B cell (primary cell): Measurements from ENCODE around the gene CHCHD6. TPM values are rescaled to one million over a fixed set of nuclear protein-coding genes. Genes with fewer than 3 reads are reported as not detected.

Experiments used
- ATAC-seq: fragments of 200-7000 bp; cut with Tn5 transposase; one replicate; pipeline ENCODE4 v1.10.0; 2021; ENCODE audit warnings: low read depth, mild to moderate bottlenecking, moderate number of reproducible peaks, moderate library complexity
- CTCF ChIA-PET: fragments of 350-600 bp; sonication (Branson Sonifier 250); formaldehyde crosslinking; loops from one replicate; lab custom pipeline; 2021; ENCODE audit warnings: antibody characterized with exemption, inconsistent platforms; lab: Charles Lee
- POLR2A ChIA-PET: fragments of 350-600 bp; sonication (Branson Sonifier 250); formaldehyde crosslinking; loops from one replicate; lab custom pipeline; 2021; ENCODE audit warnings: antibody characterized with exemption; lab: Charles Lee
- DNase-seq: peaks from one replicate; pipeline ENCODE4 v3.0.0; 2013
- H2AFZ ChIP-seq: 2 replicates; pipeline ENCODE4 v1.6.1; 2012; ENCODE audit warnings: mild to moderate bottlenecking, low read depth, low read length; ENCODE audit not compliant: insufficient read depth, poor library complexity, severe bottlenecking
- H3K27ac ChIP-seq, 2 donors: 1 replicate in 1 of 2; 2 replicates in 1 of 2; pipeline ENCODE4 v1.5.1; 2012 to 2013; ENCODE audit warnings: low read length in 2 of 2, mild to moderate bottlenecking in 2 of 2, moderate library complexity in 1 of 2
- H3K27me3 ChIP-seq, 4 experiments: fragments of 200-600 bp in 1 of 4; sonication (generic) in 1 of 4; replicated peaks in 1 of 4; 1 replicate in 2 of 4; 2 replicates in 2 of 4; pipeline versions ENCODE4 v1.6.1 to v1.7.0; 2013 to 2016; ENCODE audit warnings: low read length in 3 of 4, mild to moderate bottlenecking in 2 of 4, mixed read lengths in 1 of 4, moderate library complexity in 1 of 4; ENCODE audit not compliant: insufficient read depth in 4 of 4, control insufficient read depth in 3 of 4; ENCODE audit errors: control extremely low read depth in 1 of 4
- H3K36me3 ChIP-seq, 2 experiments: replicated peaks in 1 of 2; 1 replicate in 1 of 2; 2 replicates in 1 of 2; pipeline versions ENCODE4 v1.6.1 to v1.7.1; 2013; ENCODE audit warnings: low read length in 1 of 2; ENCODE audit not compliant: insufficient read depth in 2 of 2, control insufficient read depth in 1 of 2; ENCODE audit errors: control extremely low read depth in 1 of 2, extremely low read depth in 1 of 2
- H3K4me1 ChIP-seq, 2 donors: fragments of 200-600 bp in 1 of 2; sonication (generic) in 1 of 2; 1 replicate in 1 of 2; 2 replicates in 1 of 2; pipeline versions ENCODE4 v1.5.1 to v1.6.1; 2013 to 2017; ENCODE audit warnings: low read length in 2 of 2; ENCODE audit not compliant: control insufficient read depth in 2 of 2, insufficient read depth in 2 of 2
- H3K4me2 ChIP-seq: replicated peaks from 2 replicates; pipeline ENCODE3; 2012; ENCODE audit warnings: mild to moderate bottlenecking, low read depth, low read length; ENCODE audit not compliant: poor library complexity, severe bottlenecking
- H3K4me3 ChIP-seq, 5 experiments: fragments of 200-600 bp in 1 of 5; sonication (generic) in 1 of 5; 1 replicate in 3 of 5; 2 replicates in 2 of 5; pipeline versions ENCODE4 v1.5.1 to v1.7.0; 2011 to 2016; ENCODE audit warnings: low read length in 4 of 5, mild to moderate bottlenecking in 4 of 5, low read depth in 2 of 5, control low read depth in 1 of 5, moderate library complexity in 1 of 5; ENCODE audit not compliant: insufficient read depth in 1 of 5; ENCODE audit errors: control extremely low read depth in 1 of 5, extremely low read depth in 1 of 5
- H3K79me2 ChIP-seq: fragments of 200-600 bp; sonication (generic); one replicate; pipeline ENCODE4 v1.6.0; 2016; ENCODE audit warnings: low read length; ENCODE audit not compliant: control insufficient read depth, insufficient read depth
- H3K9ac ChIP-seq: fragments of 200-600 bp; sonication (generic); 2 replicates; pipeline ENCODE4 v1.6.1; 2017; ENCODE audit warnings: mild to moderate bottlenecking, low read length, moderate library complexity
- H3K9me3 ChIP-seq, 3 donors: one replicate each; pipeline versions ENCODE4 v1.6.1 to v1.7.1; 2013; ENCODE audit warnings: low read length in 2 of 3; ENCODE audit not compliant: control insufficient read depth in 2 of 3, insufficient read depth in 1 of 3; ENCODE audit errors: control extremely low read depth in 1 of 3
- H4K20me1 ChIP-seq: 2 replicates; pipeline ENCODE4 v1.6.0; 2012; ENCODE audit warnings: mild to moderate bottlenecking, low read length; ENCODE audit not compliant: insufficient read depth, control insufficient read depth, poor library complexity, severe bottlenecking
- H3K27ac Mint-ChIP-seq: one replicate; pipeline ENCODE4 v1.8.0; 2021; ENCODE audit warnings: mixed read lengths
- H3K27me3 Mint-ChIP-seq: one replicate; pipeline ENCODE4 v1.8.0; 2021; ENCODE audit warnings: mixed read lengths
- H3K4me1 Mint-ChIP-seq: one replicate; pipeline ENCODE4 v1.8.0; 2021; ENCODE audit warnings: mixed read lengths
- H3K4me3 Mint-ChIP-seq: one replicate; pipeline ENCODE4 v1.8.0; 2021; ENCODE audit warnings: mixed read lengths
- H3K9me3 Mint-ChIP-seq: one replicate; pipeline ENCODE4 v1.8.0; 2022; ENCODE audit warnings: mixed read lengths; ENCODE audit not compliant: insufficient read depth
- EZH2 ChIP-seq: IDR thresholded peaks from 2 replicates; pipeline ENCODE4 v1.6.1; 2012; ENCODE audit warnings: borderline replicate concordance, low read depth, mild to moderate bottlenecking, moderate library complexity, low read length; ENCODE audit not compliant: insufficient read depth, poor library complexity, severe bottlenecking
- WGBS: methylation state at CpG from one replicate; pipeline ENCODE4 v1.1.5; 2013; ENCODE audit warnings: missing lambda C conversion rate; ENCODE audit not compliant: insufficient coverage; 5-methylcytosine and 5-hydroxymethylcytosine counted together
- intact Hi-C: fragments of 100-400 bp; cut with micrococcal nuclease; formaldehyde crosslinking; loops from one replicate; pipeline ENCODE4 v1.10.0; 2022
- polyA plus RNA-seq: library from polyadenylated mRNA; depleted of rRNA; stranded (reverse); fragments of >200 nt; gene quantifications from 2 replicates; pipeline ENCODE4 v1.2.3, GENCODE V29; 2012
- total RNA-seq, 2 donors: library from RNA; stranded (reverse); fragments of 120-200 nt in 1 of 2; gene quantifications; 1 replicate in 1 of 2; 2 replicates in 1 of 2; pipeline versions ENCODE4 v1.2.3 to v1.2.4, GENCODE V29; 2013 to 2022
- TF ChIP-seq, protein P1 (sequence below): fragments of 200-600 bp; IDR thresholded peaks from one replicate; pipeline ENCODE4 v1.8.0; 2022; ENCODE audit warnings: antibody characterized with exemption, mild to moderate bottlenecking

The CHCHD6 gene
- total and polyA plus RNA-seq, 2 donors (not counting 1 experiment from before 2014, with no cell fraction given) = 8.0 to 13.5 TPM

DNA sequence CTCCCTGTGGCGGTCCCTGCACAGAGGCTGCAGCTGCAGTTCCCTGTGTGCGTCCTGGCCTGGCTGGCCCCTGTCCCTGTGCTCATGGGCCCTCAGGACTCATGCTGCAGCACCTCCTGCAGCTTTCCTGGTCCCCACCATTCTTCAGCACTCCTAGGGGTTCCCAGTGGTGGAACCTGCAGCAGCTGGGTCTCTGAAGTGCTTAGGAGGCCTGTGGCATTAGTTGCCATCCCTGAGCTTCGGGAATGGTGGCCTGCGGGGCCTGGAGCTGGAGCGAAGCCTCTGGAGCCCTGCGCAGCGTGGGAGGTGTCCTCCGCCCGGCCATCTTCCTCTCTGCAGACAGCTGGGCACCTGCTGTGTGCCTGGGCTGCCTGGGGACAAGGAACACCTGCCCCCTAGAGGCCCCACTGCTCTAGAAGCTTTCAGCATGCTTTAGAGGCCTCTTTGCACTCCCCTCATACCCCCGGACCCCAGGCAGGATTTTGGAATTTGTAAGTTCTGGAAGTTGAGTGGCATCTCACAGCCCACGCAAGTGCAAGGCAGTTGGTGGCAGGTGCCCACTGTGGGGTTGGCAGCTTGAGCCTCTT is 292.0 kb downstream of the CHCHD6 start:
- Mint-ChIP-seq H3K4me1 (peaks cover 11% of the 10 kb centered on the region), H3K9me3 (no peaks in the 10 kb centered on the region), H3K4me3 (no peak overlapping the region), H3K27me3 (no peaks in the 10 kb centered on the region), H3K27ac (no peak overlapping the region)
- Histone ChIP-seq H2AFZ (no peak overlapping the region), H3K4me1 (peaks cover 0 to 11% of the 10 kb centered on the region in 2 donors), H3K36me3 (no peaks in the 10 kb centered on the region), H3K79me2 (no peaks in the 10 kb centered on the region), H3K9me3 (no peaks in the 10 kb centered on the region), H3K27ac (no peak overlapping the region), H3K4me3 (no peak overlapping the region), H3K4me2 (no peak overlapping the region), H4K20me1 (no peaks in the 10 kb centered on the region), H3K27me3 (peaks cover 0 to 2% (median 0%) of the 10 kb centered on the region in 4 experiments), H3K9ac (no peak overlapping the region)
- no peak for ATAC-seq
- no peak for DNase-seq
- ChIA-PET CTCF (interaction anchor here (1.0 to 1.3 kb wide), 6 partner anchors 8 to 315 kb away, joined by 3 to 7 read pairs (median 3); no protein-coding TSS in a partner anchor), POLR2A (no interaction called here)
- 73% methylated on average over 10 of the region's 11 CpGs for WGBS
- TF ChIP-seq EZH2 = no peak
- TF ChIP-seq, protein P1, sequence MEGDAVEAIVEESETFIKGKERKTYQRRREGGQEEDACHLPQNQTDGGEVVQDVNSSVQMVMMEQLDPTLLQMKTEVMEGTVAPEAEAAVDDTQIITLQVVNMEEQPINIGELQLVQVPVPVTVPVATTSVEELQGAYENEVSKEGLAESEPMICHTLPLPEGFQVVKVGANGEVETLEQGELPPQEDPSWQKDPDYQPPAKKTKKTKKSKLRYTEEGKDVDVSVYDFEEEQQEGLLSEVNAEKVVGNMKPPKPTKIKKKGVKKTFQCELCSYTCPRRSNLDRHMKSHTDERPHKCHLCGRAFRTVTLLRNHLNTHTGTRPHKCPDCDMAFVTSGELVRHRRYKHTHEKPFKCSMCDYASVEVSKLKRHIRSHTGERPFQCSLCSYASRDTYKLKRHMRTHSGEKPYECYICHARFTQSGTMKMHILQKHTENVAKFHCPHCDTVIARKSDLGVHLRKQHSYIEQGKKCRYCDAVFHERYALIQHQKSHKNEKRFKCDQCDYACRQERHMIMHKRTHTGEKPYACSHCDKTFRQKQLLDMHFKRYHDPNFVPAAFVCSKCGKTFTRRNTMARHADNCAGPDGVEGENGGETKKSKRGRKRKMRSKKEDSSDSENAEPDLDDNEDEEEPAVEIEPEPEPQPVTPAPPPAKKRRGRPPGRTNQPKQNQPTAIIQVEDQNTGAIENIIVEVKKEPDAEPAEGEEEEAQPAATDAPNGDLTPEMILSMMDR = no peak
- intact Hi-C loops = no loop called here

GRCh38 chr3:126996905-126997304 is 292.9 kb downstream of the CHCHD6 start:
- intact Hi-C loops = no loop called here
- Histone ChIP-seq H3K9me3 (no peaks in the 10 kb centered on the region), H3K4me3 (no peak overlapping the region), H2AFZ (no peak overlapping the region), H4K20me1 (no peaks in the 10 kb centered on the region), H3K36me3 (no peaks in the 10 kb centered on the region), H3K27me3 (peaks cover 0 to 2% (median 0%) of the 10 kb centered on the region in 4 experiments), H3K4me1 (peaks cover 0 to 11% of the 10 kb centered on the region in 2 donors), H3K4me2 (no peak overlapping the region), H3K79me2 (no peaks in the 10 kb centered on the region), H3K9ac (no peak overlapping the region), H3K27ac (no peak overlapping the region)
- DNase-seq (no peak), ATAC-seq (no peak)
- CTCF ChIA-PET = interaction anchor here (1.1 kb wide), 1 partner anchor 247 kb away, joined by 3 read pairs; no protein-coding TSS in a partner anchor
- no peak overlapping the region for H3K4me3 Mint-ChIP-seq
- TF ChIP-seq, protein P1 = no peak
- no peak for TF ChIP-seq EZH2
- H3K27me3 Mint-ChIP-seq = no peaks in the 10 kb centered on the region
- no peaks in the 10 kb centered on the region for H3K9me3 Mint-ChIP-seq
- no peak overlapping the region for H3K27ac Mint-ChIP-seq
- peaks cover 11% of the 10 kb centered on the region for H3K4me1 Mint-ChIP-seq
- WGBS = 94% methylated on average over 7 of the region's 7 CpGs
- POLR2A ChIA-PET = no interaction called here
